ENCODE data around the gene ADIPOR2.

The ADIPOR2 gene

GRCh38 chr12:1741154-1741949, 50.5 kb downstream of the ADIPOR2 start:
- no peak for TF ChIP-seq POLR2A (IDR thresholded peaks at IDR 0.05; ENCODE audit: low read depth, low read length)
- DNase-seq (ENCODE audit: insufficient read length, low spot score) (no peak), FAIRE-seq (peak; percentile 27)

GRCh38 chr12:1744932-1745331, 54.1 kb downstream of the ADIPOR2 start:
- FAIRE-seq = no peak
- no peak for TF ChIP-seq POLR2A (IDR thresholded peaks at IDR 0.05; ENCODE audit: low read depth, low read length)
- no peak for DNase-seq (ENCODE audit: insufficient read length, low spot score)

- FAIRE-seq = peak; percentile 57
- no peak for TF ChIP-seq POLR2A (IDR thresholded peaks at IDR 0.05; ENCODE audit: low read depth, low read length)
Observed at GRCh38 chr12:1747609-1748008, 56.7 kb downstream of the ADIPOR2 start.

GRCh38 chr12:1749019-1749418, 58.1 kb downstream of the ADIPOR2 start:
- DNase-seq (ENCODE audit: insufficient read length, low spot score) = no peak
- TF ChIP-seq POLR2A (IDR thresholded peaks at IDR 0.05; ENCODE audit: low read depth, low read length) = no peak
- FAIRE-seq = peak; percentile 72

More at GRCh38 chr12:1747609-1748008, 56.7 kb downstream of the ADIPOR2 start:
- no peak for DNase-seq (ENCODE audit: insufficient read length, low spot score)

- no peak for FAIRE-seq
- DNase-seq (ENCODE audit: insufficient read length, low spot score) = no peak
- TF ChIP-seq POLR2A (IDR thresholded peaks at IDR 0.05; ENCODE audit: low read depth, low read length) = no peak
Observed at GRCh38 chr12:1750300-1750699, 59.4 kb downstream of the ADIPOR2 start.

- no peak for DNase-seq (ENCODE audit: insufficient read length, low spot score)
- FAIRE-seq = no peak
Observed at GRCh38 chr12:1758376-1758775, 67.5 kb downstream of the ADIPOR2 start.

GRCh38 chr12:1758887-1759286, 68.0 kb downstream of the ADIPOR2 start:
- peak; percentile 79 for FAIRE-seq
- TF ChIP-seq POLR2A (IDR thresholded peaks at IDR 0.05; ENCODE audit: low read depth, low read length) = no peak
- DNase-seq (ENCODE audit: insufficient read length, low spot score) = no peak

More at GRCh38 chr12:1758376-1758775, 67.5 kb downstream of the ADIPOR2 start:
- TF ChIP-seq POLR2A (IDR thresholded peaks at IDR 0.05; ENCODE audit: low read depth, low read length) = no peak

GRCh38 chr12:1760566-1761382, 69.9 kb downstream of the ADIPOR2 start:
- TF ChIP-seq POLR2A (IDR thresholded peaks at IDR 0.05; ENCODE audit: low read depth, low read length) = no peak
- FAIRE-seq = peak; percentile 97
- peak; percentile 17 for DNase-seq (ENCODE audit: insufficient read length, low spot score)

GRCh38 chr12:1761857-1762256, 71.0 kb downstream of the ADIPOR2 start:
- FAIRE-seq (no peak), DNase-seq (ENCODE audit: insufficient read length, low spot score) (no peak)
- no peak for TF ChIP-seq POLR2A (IDR thresholded peaks at IDR 0.05; ENCODE audit: low read depth, low read length)

GRCh38 chr12:1763153-1763552, 72.3 kb downstream of the ADIPOR2 start:
- DNase-seq (ENCODE audit: insufficient read length, low spot score) (no peak), FAIRE-seq (no peak)
- no peak for TF ChIP-seq POLR2A (IDR thresholded peaks at IDR 0.05; ENCODE audit: low read depth, low read length)

GRCh38 chr12:1766110-1766509, 75.2 kb downstream of the ADIPOR2 start:
- FAIRE-seq (peak; percentile 73), DNase-seq (ENCODE audit: insufficient read length, low spot score) (no peak)
- no peak for TF ChIP-seq POLR2A (IDR thresholded peaks at IDR 0.05; ENCODE audit: low read depth, low read length)

- TF ChIP-seq POLR2A (IDR thresholded peaks at IDR 0.05; ENCODE audit: low read depth, low read length) = no peak
- FAIRE-seq (peak; percentile 55), DNase-seq (ENCODE audit: insufficient read length, low spot score) (no peak)
Observed at GRCh38 chr12:1767407-1768090, 76.7 kb downstream of the ADIPOR2 start.

- FAIRE-seq (no peak), DNase-seq (ENCODE audit: insufficient read length, low spot score) (no peak)
- TF ChIP-seq POLR2A (IDR thresholded peaks at IDR 0.05; ENCODE audit: low read depth, low read length) = no peak
Observed at GRCh38 chr12:1768615-1769014, 77.7 kb downstream of the ADIPOR2 start.
